NB4 (cell line): Measurements from ENCODE around the gene TAF4.

ENCODE experiments used
- DNase-seq: peaks from one replicate; pipeline ENCODE4 v3.0.0; 2010; ENCODE audit warnings: low read depth
- H3K4me3 ChIP-seq: one replicate; pipeline ENCODE4 v1.5.1; 2011; ENCODE audit warnings: mild to moderate bottlenecking, low read depth, low read length, moderate library complexity
- MYC ChIP-seq: IDR thresholded peaks from 2 replicates; pipeline ENCODE4 v1.6.1; 2011; ENCODE audit warnings: low read depth, low read length
- POLR2A ChIP-seq: IDR thresholded peaks from 2 replicates; pipeline ENCODE4 v1.6.1; 2011; ENCODE audit warnings: mild to moderate bottlenecking; ENCODE audit not compliant: insufficient read length; ENCODE audit errors: extremely low read depth
- TF ChIP-seq, protein P1 (sequence below): IDR thresholded peaks from 2 replicates; pipeline ENCODE4 v1.6.1; 2011; ENCODE audit warnings: low read depth, low read length
- TF ChIP-seq, protein P2 (sequence below): IDR thresholded peaks from one replicate; pipeline ENCODE4 v1.5.1; 2012; ENCODE audit warnings: low read depth, low read length

Gene TAF4

DNA sequence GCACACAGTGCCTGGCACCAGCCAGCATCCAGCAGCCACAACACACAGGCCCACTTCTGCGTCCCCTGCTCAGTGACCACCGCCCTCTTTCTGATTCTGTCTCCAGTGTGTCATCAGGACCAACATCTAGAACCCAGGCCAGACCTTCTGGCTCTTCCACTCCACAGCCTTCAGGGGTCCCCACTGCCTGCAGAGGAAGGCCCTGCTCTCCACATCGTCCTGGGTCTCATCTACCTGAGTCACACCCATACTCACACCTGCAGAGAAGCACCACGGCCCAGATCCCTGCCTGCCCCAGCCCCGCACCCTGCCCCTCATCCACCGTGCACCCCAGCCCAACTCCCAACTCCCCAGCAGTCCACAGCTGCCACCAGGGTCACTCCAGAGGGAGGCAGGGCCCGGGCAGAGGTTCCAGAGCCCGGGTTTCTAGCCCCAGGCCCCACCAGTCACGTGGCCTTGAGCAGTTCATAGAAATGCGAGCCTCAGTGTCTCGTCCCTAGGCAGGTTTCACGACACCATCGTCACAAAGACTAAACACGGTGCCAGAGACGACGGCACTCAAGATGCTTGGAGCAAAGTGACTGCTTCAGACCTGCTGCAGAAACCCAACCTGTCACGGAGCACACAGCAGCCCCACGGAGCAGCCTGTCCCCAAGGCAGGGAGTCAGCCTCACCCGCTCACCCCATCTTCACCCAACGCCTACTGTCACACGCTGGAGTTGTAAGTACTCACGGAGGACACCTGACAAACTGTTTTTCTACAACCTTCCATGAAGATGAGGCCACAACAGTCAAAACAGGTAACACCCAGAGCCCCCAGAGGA, 16.1 kb downstream of the TAF4 start:
- TF ChIP-seq, protein P1, sequence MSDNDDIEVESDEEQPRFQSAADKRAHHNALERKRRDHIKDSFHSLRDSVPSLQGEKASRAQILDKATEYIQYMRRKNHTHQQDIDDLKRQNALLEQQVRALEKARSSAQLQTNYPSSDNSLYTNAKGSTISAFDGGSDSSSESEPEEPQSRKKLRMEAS: no peak
- TF ChIP-seq POLR2A (no peak), MYC (no peak)
- TF ChIP-seq, protein P2, sequence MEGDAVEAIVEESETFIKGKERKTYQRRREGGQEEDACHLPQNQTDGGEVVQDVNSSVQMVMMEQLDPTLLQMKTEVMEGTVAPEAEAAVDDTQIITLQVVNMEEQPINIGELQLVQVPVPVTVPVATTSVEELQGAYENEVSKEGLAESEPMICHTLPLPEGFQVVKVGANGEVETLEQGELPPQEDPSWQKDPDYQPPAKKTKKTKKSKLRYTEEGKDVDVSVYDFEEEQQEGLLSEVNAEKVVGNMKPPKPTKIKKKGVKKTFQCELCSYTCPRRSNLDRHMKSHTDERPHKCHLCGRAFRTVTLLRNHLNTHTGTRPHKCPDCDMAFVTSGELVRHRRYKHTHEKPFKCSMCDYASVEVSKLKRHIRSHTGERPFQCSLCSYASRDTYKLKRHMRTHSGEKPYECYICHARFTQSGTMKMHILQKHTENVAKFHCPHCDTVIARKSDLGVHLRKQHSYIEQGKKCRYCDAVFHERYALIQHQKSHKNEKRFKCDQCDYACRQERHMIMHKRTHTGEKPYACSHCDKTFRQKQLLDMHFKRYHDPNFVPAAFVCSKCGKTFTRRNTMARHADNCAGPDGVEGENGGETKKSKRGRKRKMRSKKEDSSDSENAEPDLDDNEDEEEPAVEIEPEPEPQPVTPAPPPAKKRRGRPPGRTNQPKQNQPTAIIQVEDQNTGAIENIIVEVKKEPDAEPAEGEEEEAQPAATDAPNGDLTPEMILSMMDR: no peak

DNA sequence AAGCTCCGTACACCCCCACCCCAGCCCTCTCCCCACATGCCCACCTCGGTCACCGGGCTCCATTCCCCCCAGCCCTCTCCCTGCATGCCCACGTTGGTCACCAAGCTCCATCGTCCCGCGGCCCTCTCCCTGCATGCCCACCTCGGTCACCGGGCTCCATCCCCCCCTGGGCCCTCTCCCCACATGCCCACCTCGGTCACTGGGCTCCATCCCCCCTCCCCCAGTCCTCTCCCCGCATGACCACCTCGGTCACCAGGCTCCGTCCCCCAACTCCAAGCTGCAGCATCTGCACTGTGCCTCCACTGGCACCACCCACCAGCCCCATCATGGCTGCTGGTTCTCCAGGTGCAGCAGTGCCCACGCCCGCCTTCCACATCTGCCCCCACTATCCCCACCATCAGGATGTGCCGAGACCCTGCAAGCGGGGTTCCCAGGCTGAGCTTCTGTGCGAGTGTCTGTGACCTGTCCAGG, 16.8 kb downstream of the TAF4 start:
- TF ChIP-seq, protein P1: no peak
- no peak for TF ChIP-seq POLR2A
- TF ChIP-seq MYC: no peak
- TF ChIP-seq, protein P2: no peak
- no peak overlapping the region for H3K4me3 ChIP-seq
- no peak for DNase-seq

More for the DNA sequence above, 16.1 kb downstream of the TAF4 start:
- no peak for DNase-seq
- no peak overlapping the region for H3K4me3 ChIP-seq

DNA sequence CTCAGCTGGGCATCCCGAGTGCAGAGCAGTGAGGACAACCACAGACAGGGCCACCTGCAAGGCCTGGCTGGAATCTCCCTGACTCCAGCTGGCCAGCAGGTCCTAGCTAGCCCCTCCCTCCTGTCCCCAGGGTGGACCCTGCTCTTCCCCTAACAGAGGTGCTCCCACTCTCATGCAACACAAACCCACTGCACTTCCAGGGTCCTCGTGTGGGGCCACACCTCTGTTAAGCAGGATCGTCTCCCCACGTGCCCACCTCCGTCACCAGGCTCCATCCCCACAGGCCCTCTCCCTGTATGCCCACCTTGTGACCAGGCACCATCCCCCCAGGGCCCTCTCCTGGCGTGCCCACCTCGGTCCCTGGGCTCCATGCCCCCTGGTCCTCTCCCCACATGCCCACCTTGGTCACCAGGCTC, 17.3 kb downstream of the TAF4 start:
- DNase-seq: no peak
- TF ChIP-seq, protein P1: no peak
- no peak for TF ChIP-seq MYC
- TF ChIP-seq, protein P2: no peak
- TF ChIP-seq POLR2A: no peak
- no peak overlapping the region for H3K4me3 ChIP-seq

DNA sequence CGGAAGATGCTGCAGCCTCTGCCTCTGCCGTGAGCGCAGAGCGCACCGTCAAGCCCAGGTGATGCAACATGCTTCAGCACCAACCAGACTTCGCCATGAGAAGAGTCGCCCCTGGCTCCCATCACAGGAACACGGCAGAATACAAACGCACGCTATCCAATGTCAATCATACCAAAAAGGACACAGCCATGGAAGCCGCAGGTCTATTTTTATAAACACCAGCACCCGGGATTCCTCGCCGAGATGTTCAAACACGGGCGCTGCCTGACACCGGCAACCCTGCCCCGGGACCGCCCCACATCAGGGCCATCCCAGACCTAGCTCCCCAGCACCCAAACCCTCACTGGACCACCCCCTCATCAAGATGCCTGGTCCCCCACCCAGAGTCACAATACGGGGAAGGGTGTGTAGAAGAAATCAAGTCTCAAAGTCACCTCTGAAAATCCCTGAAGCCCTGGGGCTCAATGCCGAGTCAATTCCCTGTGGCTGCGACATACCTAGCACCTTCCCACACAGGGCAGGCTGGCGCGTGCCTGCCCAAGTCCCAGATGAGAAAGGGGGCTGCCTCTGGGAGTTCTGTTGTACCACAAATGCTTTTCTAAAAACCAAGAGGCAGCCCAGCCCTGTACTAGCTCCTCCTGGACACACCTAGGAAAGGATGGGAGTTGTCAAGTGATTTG, 17.9 kb downstream of the TAF4 start:
- H3K4me3 ChIP-seq: no peak overlapping the region
- no peak for TF ChIP-seq POLR2A
- TF ChIP-seq, protein P2: no peak
- TF ChIP-seq, protein P1: no peak
- no peak for DNase-seq

- DNase-seq: no peak
- H3K4me3 ChIP-seq: no peak overlapping the region
- TF ChIP-seq, protein P1: no peak
- TF ChIP-seq, protein P2: no peak
- no peak for TF ChIP-seq MYC
- TF ChIP-seq POLR2A: no peak
Observed at GRCh38 chr20:62046431-62046830, 19.2 kb downstream of the TAF4 start.
